ENCODE data around the gene PHKB. TPM values are rescaled to one million over a fixed set of nuclear protein-coding genes. Genes with fewer than 3 reads are reported as not detected.

Gene PHKB
- total and polyA plus RNA-seq, 5 donors from 2014 or later: 28.8 to 96.6 (median 38.5) TPM

GRCh38 chr16:47724115-47724785 lies 263.1 kb downstream of the PHKB start:
- no peak for ATAC-seq (ENCODE audit: low read depth in 2 of 2)

GRCh38 chr16:47725188-47725695 lies 264.1 kb downstream of the PHKB start:
- no peak overlapping the region for H3K27ac Mint-ChIP-seq

More at GRCh38 chr16:47724115-47724785, 263.1 kb downstream of the PHKB start:
- no peak overlapping the region for H3K4me3 ChIP-seq (ENCODE audit: low read depth, low read length)
- no peaks in the 10 kb centered on the region for H3K9me3 ChIP-seq (ENCODE audit: control insufficient read depth in 2 of 2, low read length in 2 of 2)
- no peaks in the 10 kb centered on the region for H3K4me1 ChIP-seq (ENCODE audit: control insufficient read depth, insufficient read depth, low read length, poor library complexity, severe bottlenecking)
- peaks cover 0 to 3% (median 0%) of the 10 kb centered on the region in 4 donors for H3K4me1 Mint-ChIP-seq
- H3K27ac ChIP-seq (ENCODE audit: insufficient read depth, low read length, poor library complexity, severe bottlenecking): no peak overlapping the region
- H3K9me3 Mint-ChIP-seq: peaks cover 0 to 2% (median 0%) of the 10 kb centered on the region in 7 donors
- no peak for DNase-seq
- H3K36me3 ChIP-seq (ENCODE audit: control insufficient read depth, insufficient read depth, low read length): no peaks in the 10 kb centered on the region
- H3K27me3 ChIP-seq (ENCODE audit: control insufficient read depth, insufficient read depth, low read length): peaks cover 1% of the 10 kb centered on the region
- H3K27me3 Mint-ChIP-seq: no peaks in the 10 kb centered on the region
- H3K36me3 Mint-ChIP-seq: no peaks in the 10 kb centered on the region
- H3K27ac Mint-ChIP-seq: no peak overlapping the region
- no peak overlapping the region for H3K4me3 Mint-ChIP-seq

GRCh38 chr16:47726031-47726675 lies 265.0 kb downstream of the PHKB start:
- ATAC-seq (ENCODE audit: low read depth in 2 of 2): no peak
- no peaks in the 10 kb centered on the region for H3K9me3 ChIP-seq (ENCODE audit: control insufficient read depth in 2 of 2, low read length in 2 of 2)
- H3K36me3 Mint-ChIP-seq: no peaks in the 10 kb centered on the region

More at GRCh38 chr16:47725188-47725695, 264.1 kb downstream of the PHKB start:
- DNase-seq (no peak), ATAC-seq (ENCODE audit: low read depth in 2 of 2) (no peak)
- Histone ChIP-seq H3K27ac (ENCODE audit: insufficient read depth, low read length, poor library complexity, severe bottlenecking) (no peak overlapping the region), H3K4me1 (ENCODE audit: control insufficient read depth, insufficient read depth, low read length, poor library complexity, severe bottlenecking) (no peaks in the 10 kb centered on the region), H3K27me3 (ENCODE audit: control insufficient read depth, insufficient read depth, low read length) (peaks cover 1% of the 10 kb centered on the region), H3K9me3 (ENCODE audit: control insufficient read depth in 2 of 2, low read length in 2 of 2) (no peaks in the 10 kb centered on the region), H3K36me3 (ENCODE audit: control insufficient read depth, insufficient read depth, low read length) (no peaks in the 10 kb centered on the region), H3K4me3 (ENCODE audit: low read depth, low read length) (no peak overlapping the region)
- Mint-ChIP-seq H3K4me3 (no peak overlapping the region), H3K27me3 (no peaks in the 10 kb centered on the region), H3K4me1 (peaks cover 0 to 3% (median 0%) of the 10 kb centered on the region in 4 donors), H3K9me3 (peaks cover 0 to 2% (median 0%) of the 10 kb centered on the region in 7 donors), H3K36me3 (no peaks in the 10 kb centered on the region)

GRCh38 chr16:47727131-47727530 lies 266.0 kb downstream of the PHKB start:
- ATAC-seq (ENCODE audit: low read depth in 2 of 2) (no peak), DNase-seq (no peak)
- Histone ChIP-seq H3K36me3 (ENCODE audit: control insufficient read depth, insufficient read depth, low read length) (no peaks in the 10 kb centered on the region), H3K27ac (ENCODE audit: insufficient read depth, low read length, poor library complexity, severe bottlenecking) (no peak overlapping the region), H3K27me3 (ENCODE audit: control insufficient read depth, insufficient read depth, low read length) (no peaks in the 10 kb centered on the region), H3K9me3 (ENCODE audit: control insufficient read depth in 2 of 2, low read length in 2 of 2) (no peaks in the 10 kb centered on the region), H3K4me1 (ENCODE audit: control insufficient read depth, insufficient read depth, low read length, poor library complexity, severe bottlenecking) (no peaks in the 10 kb centered on the region), H3K4me3 (ENCODE audit: low read depth, low read length) (no peak overlapping the region)
- Mint-ChIP-seq H3K36me3 (no peaks in the 10 kb centered on the region), H3K9me3 (peaks cover 0 to 2% (median 0%) of the 10 kb centered on the region in 7 donors), H3K27me3 (no peaks in the 10 kb centered on the region), H3K27ac (no peak overlapping the region), H3K4me3 (no peak overlapping the region), H3K4me1 (peaks cover 0 to 3% (median 0%) of the 10 kb centered on the region in 4 donors)

More at GRCh38 chr16:47726031-47726675, 265.0 kb downstream of the PHKB start:
- H3K4me3 ChIP-seq (ENCODE audit: low read depth, low read length): no peak overlapping the region
- no peak for DNase-seq
- no peaks in the 10 kb centered on the region for H3K4me1 ChIP-seq (ENCODE audit: control insufficient read depth, insufficient read depth, low read length, poor library complexity, severe bottlenecking)
- Mint-ChIP-seq H3K9me3 (peaks cover 0 to 2% (median 0%) of the 10 kb centered on the region in 7 donors), H3K4me3 (no peak overlapping the region), H3K27ac (no peak overlapping the region), H3K27me3 (no peaks in the 10 kb centered on the region), H3K4me1 (peaks cover 0 to 3% (median 0%) of the 10 kb centered on the region in 4 donors)
- no peaks in the 10 kb centered on the region for H3K27me3 ChIP-seq (ENCODE audit: control insufficient read depth, insufficient read depth, low read length)
- no peak overlapping the region for H3K27ac ChIP-seq (ENCODE audit: insufficient read depth, low read length, poor library complexity, severe bottlenecking)
- no peaks in the 10 kb centered on the region for H3K36me3 ChIP-seq (ENCODE audit: control insufficient read depth, insufficient read depth, low read length)

- ATAC-seq (ENCODE audit: low read depth in 2 of 2): no peak
- no peak overlapping the region for H3K4me3 Mint-ChIP-seq
Measured at GRCh38 chr16:47728205-47728604, 267.1 kb downstream of the PHKB start.

GRCh38 chr16:47729701-47730100 lies 268.6 kb downstream of the PHKB start:
- ATAC-seq (ENCODE audit: low read depth in 2 of 2) (no peak), DNase-seq (no peak)
- no peak overlapping the region for H3K27ac ChIP-seq (ENCODE audit: insufficient read depth, low read length, poor library complexity, severe bottlenecking)
- Mint-ChIP-seq H3K4me3 (no peak overlapping the region), H3K27ac (no peak overlapping the region), H3K9me3 (no peaks in the 10 kb centered on the region), H3K27me3 (peaks cover 4% of the 10 kb centered on the region), H3K36me3 (no peaks in the 10 kb centered on the region), H3K4me1 (peaks cover 0 to 6% (median 0%) of the 10 kb centered on the region in 4 donors)
- no peaks in the 10 kb centered on the region for H3K27me3 ChIP-seq (ENCODE audit: control insufficient read depth, insufficient read depth, low read length)
- H3K9me3 ChIP-seq (ENCODE audit: control insufficient read depth in 2 of 2, low read length in 2 of 2): no peaks in the 10 kb centered on the region
- H3K4me1 ChIP-seq (ENCODE audit: control insufficient read depth, insufficient read depth, low read length, poor library complexity, severe bottlenecking): no peaks in the 10 kb centered on the region
- H3K4me3 ChIP-seq (ENCODE audit: low read depth, low read length): no peak overlapping the region
- no peaks in the 10 kb centered on the region for H3K36me3 ChIP-seq (ENCODE audit: control insufficient read depth, insufficient read depth, low read length)

More at GRCh38 chr16:47728205-47728604, 267.1 kb downstream of the PHKB start:
- Histone ChIP-seq H3K27ac (ENCODE audit: insufficient read depth, low read length, poor library complexity, severe bottlenecking) (no peak overlapping the region), H3K27me3 (ENCODE audit: control insufficient read depth, insufficient read depth, low read length) (no peaks in the 10 kb centered on the region), H3K36me3 (ENCODE audit: control insufficient read depth, insufficient read depth, low read length) (no peaks in the 10 kb centered on the region), H3K9me3 (ENCODE audit: control insufficient read depth in 2 of 2, low read length in 2 of 2) (no peaks in the 10 kb centered on the region), H3K4me3 (ENCODE audit: low read depth, low read length) (no peak overlapping the region), H3K4me1 (ENCODE audit: control insufficient read depth, insufficient read depth, low read length, poor library complexity, severe bottlenecking) (no peaks in the 10 kb centered on the region)
- H3K4me1 Mint-ChIP-seq: peaks cover 0 to 6% (median 0%) of the 10 kb centered on the region in 4 donors
- H3K27me3 Mint-ChIP-seq: peaks cover 4% of the 10 kb centered on the region
- no peaks in the 10 kb centered on the region for H3K9me3 Mint-ChIP-seq
- no peak for DNase-seq
- H3K27ac Mint-ChIP-seq: no peak overlapping the region
- H3K36me3 Mint-ChIP-seq: no peaks in the 10 kb centered on the region

GRCh38 chr16:47731252-47731651 lies 270.1 kb downstream of the PHKB start:
- H3K27ac Mint-ChIP-seq: no peak overlapping the region
- H3K36me3 Mint-ChIP-seq: no peaks in the 10 kb centered on the region
- no peak overlapping the region for H3K4me3 ChIP-seq (ENCODE audit: low read depth, low read length)
- no peaks in the 10 kb centered on the region for H3K36me3 ChIP-seq (ENCODE audit: control insufficient read depth, insufficient read depth, low read length)
- H3K9me3 ChIP-seq (ENCODE audit: control insufficient read depth in 2 of 2, low read length in 2 of 2): no peaks in the 10 kb centered on the region
- H3K4me3 Mint-ChIP-seq: no peak overlapping the region
- DNase-seq: no peak
- no peaks in the 10 kb centered on the region for H3K9me3 Mint-ChIP-seq
- peaks cover 10% of the 10 kb centered on the region for H3K27me3 Mint-ChIP-seq
- no peaks in the 10 kb centered on the region for H3K27me3 ChIP-seq (ENCODE audit: control insufficient read depth, insufficient read depth, low read length)
- H3K4me1 ChIP-seq (ENCODE audit: control insufficient read depth, insufficient read depth, low read length, poor library complexity, severe bottlenecking): no peaks in the 10 kb centered on the region
- H3K27ac ChIP-seq (ENCODE audit: insufficient read depth, low read length, poor library complexity, severe bottlenecking): no peak overlapping the region
- peaks cover 0 to 6% (median 0%) of the 10 kb centered on the region in 4 donors for H3K4me1 Mint-ChIP-seq
- ATAC-seq (ENCODE audit: low read depth in 2 of 2): no peak
